H1 (cell line): ENCODE measurements around the gene PHF23. TPM values are rescaled to one million over a fixed set of nuclear protein-coding genes. Genes with fewer than 3 reads are reported as not detected.

Experiments used
- CTCF ChIA-PET: fragments of 300-600 bp; sonication (Branson Sonifier 250); formaldehyde crosslinking; loops from one replicate; lab custom pipeline; 2021; ENCODE audit not compliant: partially characterized antibody; lab: Charles Lee
- POLR2A ChIA-PET: fragments of 300-600 bp; sonication (Branson Sonifier 250); formaldehyde crosslinking; loops from one replicate; lab custom pipeline; 2021; ENCODE audit warnings: inconsistent platforms; ENCODE audit not compliant: partially characterized antibody; lab: Charles Lee
- DNase-seq, 2 experiments: peaks; one replicate each; pipeline versions ENCODE4 v3.0.0 to v3.0.0-alpha.2; 2010 to 2022; ENCODE audit warnings: low spot score in 2 of 2, low read depth in 1 of 2, mixed read lengths in 1 of 2
- FAIRE-seq: peaks from 2 replicates; lab custom pipeline; 2011; peaks lifted over from hg19 to GRCh38; lab: Jason Lieb, UNC
- H2AFZ ChIP-seq: 2 replicates; pipeline ENCODE4 v1.8.1; 2012; ENCODE audit warnings: low read length, inconsistent platforms
- H2AK5ac ChIP-seq: 2 replicates; pipeline ENCODE4 v1.6.1; 2013; ENCODE audit warnings: low read depth, low read length
- H2BK120ac ChIP-seq: replicated peaks from 2 replicates; pipeline ENCODE3; 2013; ENCODE audit warnings: low read depth, low read length, inconsistent platforms
- H2BK12ac ChIP-seq: 2 replicates; pipeline ENCODE4 v1.6.1; 2013; ENCODE audit warnings: low read depth, low read length
- H2BK15ac ChIP-seq: 2 replicates; pipeline ENCODE4 v1.6.1; 2013; ENCODE audit warnings: low read length
- H2BK20ac ChIP-seq: 2 replicates; pipeline ENCODE4 v1.6.1; 2013; ENCODE audit warnings: low read length
- H2BK5ac ChIP-seq: 2 replicates; pipeline ENCODE4 v1.6.1; 2013; ENCODE audit warnings: low read depth, low read length
- H3K14ac ChIP-seq: 2 replicates; pipeline ENCODE4 v1.6.1; 2013; ENCODE audit warnings: inconsistent platforms; ENCODE audit not compliant: insufficient read length
- H3K18ac ChIP-seq: 2 replicates; pipeline ENCODE4 v1.6.1; 2013; ENCODE audit warnings: low read length; ENCODE audit errors: extremely low read depth
- H3K23ac ChIP-seq: 2 replicates; pipeline ENCODE4 v1.6.1; 2013; ENCODE audit warnings: inconsistent platforms; ENCODE audit not compliant: insufficient read length
- H3K23me2 ChIP-seq: 2 replicates; pipeline ENCODE4 v1.6.1; 2013; ENCODE audit warnings: low read depth, low read length
- H3K27ac ChIP-seq: 2 replicates; pipeline ENCODE4 v1.6.1; 2011; ENCODE audit warnings: low read depth, low read length, inconsistent platforms
- H3K27me3 ChIP-seq, 4 experiments: replicated peaks in 1 of 4; 1 replicate in 1 of 4; 2 replicates in 3 of 4; pipeline versions ENCODE4 v1.6.1 to v1.8.1; 2011 to 2013; ENCODE audit warnings: low read length in 3 of 4, mild to moderate bottlenecking in 3 of 4, inconsistent platforms in 2 of 4, mixed read lengths in 2 of 4, moderate library complexity in 1 of 4; ENCODE audit not compliant: control insufficient read depth in 3 of 4, insufficient read depth in 3 of 4; ENCODE audit errors: extremely low read depth in 1 of 4
- H3K36me3 ChIP-seq, 4 experiments: 2 replicates each; pipeline versions ENCODE4 v1.6.1 to v1.8.1; 2011 to 2013; ENCODE audit warnings: mild to moderate bottlenecking in 4 of 4, low read length in 3 of 4, moderate library complexity in 2 of 4, control low read depth in 1 of 4, inconsistent platforms in 1 of 4; ENCODE audit not compliant: insufficient read depth in 4 of 4, control insufficient read depth in 2 of 4
- H3K4ac ChIP-seq: replicated peaks from 2 replicates; pipeline ENCODE3; 2013; ENCODE audit warnings: low read length, low read depth, mixed read lengths, inconsistent platforms; ENCODE audit not compliant: insufficient read length
- H3K4me1 ChIP-seq, 4 experiments: replicated peaks in 1 of 4; 1 replicate in 1 of 4; 2 replicates in 3 of 4; pipeline versions ENCODE4 v1.6.1 to v1.8.1; 2011 to 2013; ENCODE audit warnings: low read length in 3 of 4, inconsistent platforms in 2 of 4, mixed read lengths in 1 of 4; ENCODE audit not compliant: insufficient read depth in 4 of 4, control insufficient read depth in 3 of 4
- H3K4me2 ChIP-seq, 2 experiments: 2 replicates each; pipeline versions ENCODE4 v1.6.1 to v1.8.1; 2011 to 2013; ENCODE audit warnings: low read depth in 2 of 2, low read length in 2 of 2, control low read depth in 1 of 2, inconsistent platforms in 1 of 2, mild to moderate bottlenecking in 1 of 2; ENCODE audit not compliant: insufficient read depth in 1 of 2
- H3K4me3 ChIP-seq, 4 experiments: fragments of 200-600, 300-600 bp in 1 of 4; sonication (generic), shearing (Covaris generic), sonication (Bioruptor Twin) in 1 of 4; 2 replicates each; pipeline versions ENCODE4 v1.5.1 to v1.8.1; 2011 to 2016; ENCODE audit warnings: low read length in 4 of 4, low read depth in 3 of 4, control low read depth in 2 of 4, inconsistent platforms in 2 of 4, mild to moderate bottlenecking in 2 of 4, mixed read lengths in 1 of 4, moderate library complexity in 1 of 4; ENCODE audit not compliant: insufficient read depth in 2 of 4; ENCODE audit errors: extremely low read depth in 1 of 4
- H3K56ac ChIP-seq: replicated peaks from 2 replicates; pipeline ENCODE3; 2013; ENCODE audit warnings: low read depth, mild to moderate bottlenecking, mixed read lengths, low read length, inconsistent platforms; ENCODE audit not compliant: insufficient read length
- H3K79me1 ChIP-seq: 2 replicates; pipeline ENCODE4 v1.6.1; 2013; ENCODE audit warnings: low read depth, low read length, control low read depth
- H3K79me2 ChIP-seq, 2 experiments: 2 replicates each; pipeline versions ENCODE4 v1.6.1 to v1.8.1; 2012 to 2013; ENCODE audit warnings: low read length in 2 of 2, mild to moderate bottlenecking in 2 of 2, inconsistent platforms in 1 of 2; ENCODE audit not compliant: insufficient read depth in 2 of 2, control insufficient read depth in 1 of 2
- H3K9ac ChIP-seq, 4 experiments: replicated peaks in 1 of 4; 1 replicate in 1 of 4; 2 replicates in 3 of 4; pipeline versions ENCODE4 v1.6.1 to v1.8.1; 2011 to 2013; ENCODE audit warnings: low read depth in 3 of 4, low read length in 3 of 4, control low read depth in 2 of 4, mild to moderate bottlenecking in 2 of 4, moderate library complexity in 2 of 4, inconsistent platforms in 1 of 4; ENCODE audit errors: extremely low read depth in 1 of 4
- H3K9me3 ChIP-seq, 2 experiments: 2 replicates each; pipeline versions ENCODE4 v1.6.1 to v1.8.1; 2012 to 2013; ENCODE audit warnings: mild to moderate bottlenecking in 2 of 2, moderate library complexity in 2 of 2, control low read depth in 1 of 2, inconsistent platforms in 1 of 2, low read depth in 1 of 2, low read length in 1 of 2, mixed read lengths in 1 of 2; ENCODE audit not compliant: insufficient read depth in 2 of 2
- H4K20me1 ChIP-seq, 2 experiments: replicated peaks in 1 of 2; 2 replicates each; pipeline versions ENCODE3 to v1.8.1; 2011 to 2013; ENCODE audit warnings: inconsistent platforms in 2 of 2, low read length in 2 of 2, mild to moderate bottlenecking in 1 of 2; ENCODE audit not compliant: insufficient read depth in 2 of 2, control insufficient read depth in 1 of 2
- H4K5ac ChIP-seq: 2 replicates; pipeline ENCODE4 v1.6.1; 2013; ENCODE audit warnings: low read length, low read depth, mixed read lengths, inconsistent platforms; ENCODE audit not compliant: insufficient read length
- H4K8ac ChIP-seq: 2 replicates; pipeline ENCODE4 v1.8.0; 2013; ENCODE audit warnings: mild to moderate bottlenecking, moderate library complexity, low read length, inconsistent platforms; ENCODE audit not compliant: insufficient read depth; ENCODE audit errors: extremely low read depth
- H4K91ac ChIP-seq: replicated peaks from 2 replicates; pipeline ENCODE3; 2013; ENCODE audit warnings: low read length, mixed read lengths, inconsistent platforms; ENCODE audit not compliant: insufficient read length
- BCL11A ChIP-seq, 2 experiments: IDR thresholded peaks; one replicate each; pipeline ENCODE4 v1.6.1; 2011; ENCODE audit warnings: low read depth in 2 of 2, low read length in 2 of 2, mild to moderate bottlenecking in 2 of 2
- EGR1 ChIP-seq: IDR thresholded peaks from 2 replicates; pipeline ENCODE4 v1.6.1; 2011; ENCODE audit warnings: low read depth, low read length, borderline replicate concordance
- EP300 ChIP-seq, 2 experiments: IDR thresholded peaks; 1 replicate in 1 of 2; 2 replicates in 1 of 2; pipeline ENCODE4 v1.6.1; 2011 to 2012; ENCODE audit warnings: low read depth in 2 of 2, low read length in 2 of 2, mild to moderate bottlenecking in 2 of 2, borderline replicate concordance in 1 of 2, inconsistent platforms in 1 of 2, moderate library complexity in 1 of 2
- GTF2F1 ChIP-seq: IDR thresholded peaks from 2 replicates; pipeline ENCODE4 v1.6.1; 2012; ENCODE audit warnings: low read depth, low read length, improper control_type of control experiment, borderline replicate concordance
- HDAC6 ChIP-seq: IDR thresholded peaks from one replicate; pipeline ENCODE4 v1.7.1; 2012; ENCODE audit warnings: low read depth, mild to moderate bottlenecking, inconsistent platforms, low read length, moderate library complexity
- KDM1A ChIP-seq: fragments of 200-600, 300-600 bp; sonication (generic); IDR thresholded peaks from 2 replicates; pipeline ENCODE4 v1.7.1; 2016; ENCODE audit warnings: mild to moderate bottlenecking, low read length, borderline replicate concordance
- POU5F1 ChIP-seq: IDR thresholded peaks from 2 replicates; pipeline ENCODE4 v1.6.1; 2011; ENCODE audit warnings: low read depth, mild to moderate bottlenecking, low read length, moderate library complexity
- RAD21 ChIP-seq, 2 experiments: IDR thresholded peaks in 1 of 2; conservative IDR thresholded peaks in 1 of 2; 2 replicates each; pipeline ENCODE4 v1.6.1; 2011; ENCODE audit warnings: low read depth in 2 of 2, low read length in 2 of 2, improper control_type of control experiment in 1 of 2, inconsistent platforms in 1 of 2, mild to moderate bottlenecking in 1 of 2, moderate library complexity in 1 of 2
- SAP30 ChIP-seq: fragments of 300-600 bp; sonication (generic); IDR thresholded peaks from 2 replicates; pipeline ENCODE4 v1.7.1; 2012; ENCODE audit warnings: low read length, moderate library complexity, mild to moderate bottlenecking, inconsistent platforms; ENCODE audit not compliant: insufficient read depth, insufficient replicate concordance
- SIN3A ChIP-seq, 2 experiments: IDR thresholded peaks in 1 of 2; conservative IDR thresholded peaks in 1 of 2; 2 replicates each; pipeline ENCODE4 v1.6.1; 2011 to 2012; ENCODE audit warnings: low read length in 2 of 2, improper control_type of control experiment in 1 of 2, low read depth in 1 of 2, mild to moderate bottlenecking in 1 of 2
- SIX5 ChIP-seq: IDR thresholded peaks from 2 replicates; pipeline ENCODE4 v1.6.1; 2011; ENCODE audit warnings: mild to moderate bottlenecking, low read depth, low read length
- SUZ12 ChIP-seq: fragments of 200-600 bp; sonication (generic); IDR thresholded peaks from 2 replicates; pipeline ENCODE4 v1.6.1; 2012; ENCODE audit warnings: mild to moderate bottlenecking, inconsistent platforms, low read length, moderate library complexity, mixed read lengths
- WGBS, 2 experiments: shearing (Covaris generic) in 1 of 2; methylation state at CpG; one replicate each; pipeline versions ENCODE4 v1.1.6 to v1.1.7; 2013 to 2015; ENCODE audit warnings: low lambda C conversion rate in 2 of 2, mixed read lengths in 2 of 2, inconsistent platforms in 1 of 2, low coverage in 1 of 2, missing lambda C conversion rate in 1 of 2; ENCODE audit not compliant: insufficient replicate concordance in 2 of 2, insufficient coverage in 1 of 2, insufficient read length in 1 of 2; ENCODE audit errors: extremely low coverage in 1 of 2, missing lambda C conversion rate in 1 of 2; 5-methylcytosine and 5-hydroxymethylcytosine counted together
- polyA plus RNA-seq, 7 experiments: library from polyadenylated mRNA; depleted of rRNA in 3 of 7; stranded (reverse) in 5 of 7; unstranded in 2 of 7; fragments of >200 nt in 5 of 7; fragments of 200-250 nt in 2 of 7; gene quantifications; 1 replicate in 5 of 7; 2 replicates in 1 of 7; 4 replicates in 1 of 7; pipeline versions ENCODE4 v1.2.1 to v1.2.3, GENCODE V29; 2011 to 2013; ENCODE audit warnings: missing spikeins in 2 of 7, mixed read lengths in 2 of 7
- total RNA-seq: library from RNA; stranded (reverse); fragmentation: NEBNext Ultra II Directional; extraction: Animal tissue kit (Norgen Biotek cat#: 25700); gene quantifications from 2 replicates; pipeline ENCODE4 v1.2.1, GENCODE V29; 2021

PHF23 gene
- total and polyA plus RNA-seq, 2 of the 8 experiments (the other 6 are each of a cell fraction or from before 2014, with no cell fraction given): 47.5 to 62.8 TPM

GRCh38 chr17:7266784-7267183 is 27.5 kb upstream of the PHF23 start:
- Histone ChIP-seq H2BK15ac (no peak overlapping the region), H3K9ac (no peak overlapping the region), H3K79me2 (peaks cover 0 to 1% of the 10 kb centered on the region in 2 experiments; a peak in 1 of 4 replicates), H2AK5ac (no peak overlapping the region), H3K56ac (no peak overlapping the region), H3K4me2 (no peak overlapping the region; a peak in 1 of 4 replicates), H3K36me3 (no peaks in the 10 kb centered on the region), H2BK5ac (no peak overlapping the region; the same call in 1 of the 2 replicates), H3K4me3 (no peak overlapping the region), H2AFZ (no peak overlapping the region), H4K8ac (no peak overlapping the region), H3K9me3 (no peaks in the 10 kb centered on the region), H3K23me2 (peaks cover 3% of the 10 kb centered on the region), H2BK20ac (no peak overlapping the region), H4K20me1 (peaks cover 0 to under 1% of the 10 kb centered on the region in 2 experiments), H4K91ac (peak overlapping the region; percentile 35), H2BK120ac (no peak overlapping the region), H2BK12ac (0 out of 2 replicates have a peak overlapping the region, but pooled peaks have one; percentile 60), H3K27me3 (no peaks in the 10 kb centered on the region), H3K14ac (no peak overlapping the region), H3K4me1 (peaks cover 0 to 8% (median 4%) of the 10 kb centered on the region in 4 experiments; a peak in 4 of 7 replicates), H3K18ac (0 out of 2 replicates have a peak overlapping the region, but pooled peaks have one; percentile 28), H3K79me1 (peaks cover under 1% of the 10 kb centered on the region; the same call in 1 of the 2 replicates), H3K23ac (no peak overlapping the region), H4K5ac (no peak overlapping the region), H3K4ac (no peak overlapping the region), H3K27ac (no peak overlapping the region)
- POLR2A ChIA-PET: interaction anchor here (0.8 to 13.7 kb wide), 7 partner anchors 8 to 63 kb away, joined by 3 to 159 read pairs (median 6); partner anchors contain the start of genes ACADVL, DLG4, DVL2 and GABARAP
- WGBS, 2 experiments: 92% methylated on average over 1 of the region's 1 CpG; no CpG with 5 or more reads in 1 of the 2 experiments
- FAIRE-seq: no peak
- DNase-seq: no peak
- CTCF ChIA-PET: interaction anchor here (0.6 to 2.8 kb wide), 8 partner anchors 14 to 1830 kb away, joined by 3 to 17 read pairs (median 4); partner anchors contain the start of gene SLC2A4
- TF ChIP-seq SIN3A (conservative IDR thresholded peaks at IDR 0.05 in 1 of 2, IDR thresholded peaks at IDR 0.05 in 1 of 2; ENCODE audit: low read depth in 1 of 2, low read length in 2 of 2) (no peak), SIX5 (no peak), RAD21 (IDR thresholded peaks at IDR 0.05 in 1 of 2, conservative IDR thresholded peaks at IDR 0.05 in 1 of 2; ENCODE audit: low read depth in 2 of 2, low read length in 2 of 2) (no peak), POU5F1 (no peak), BCL11A (IDR thresholded peaks at IDR 0.05; ENCODE audit: low read depth in 2 of 2, low read length in 2 of 2) (no peak), HDAC6 (no peak), EP300 (IDR thresholded peaks at IDR 0.05; ENCODE audit: borderline replicate concordance in 1 of 2, low read depth in 2 of 2, low read length in 2 of 2) (no peak), GTF2F1 (no peak), KDM1A (no peak), EGR1 (no peak), SAP30 (no peak), SUZ12 (no peak)
